Vagina (tissue), 2 donors: Measurements from ENCODE around the gene ENPP7.

Experiments
- POLR2A ChIP-seq, 2 donors: fragments of 450-650 bp; IDR thresholded peaks; one replicate each; pipeline ENCODE4 v1.6.1; 2017; ENCODE audit warnings: antibody characterized with exemption in 2 of 2, mild to moderate bottlenecking in 2 of 2, moderate library complexity in 2 of 2
- POLR2AphosphoS5 ChIP-seq, 2 donors: sonication (generic); formaldehyde crosslinking; IDR thresholded peaks; one replicate each; pipeline ENCODE4 v1.9.0; 2017; ENCODE audit warnings: antibody characterized with exemption in 2 of 2, mild to moderate bottlenecking in 2 of 2, low read depth in 1 of 2; ENCODE audit not compliant: insufficient read depth in 1 of 2
- TF ChIP-seq, protein P1 (sequence below), 3 experiments: fragments of 450-650 bp in 2 of 3; fragments of 200-600 bp in 1 of 3; sonication (generic) in 1 of 3; IDR thresholded peaks; one replicate each; pipeline ENCODE4 v1.5.1; 2017 to 2019; ENCODE audit warnings: antibody characterized with exemption in 3 of 3, mild to moderate bottlenecking in 2 of 3, moderate library complexity in 2 of 3

DNA sequence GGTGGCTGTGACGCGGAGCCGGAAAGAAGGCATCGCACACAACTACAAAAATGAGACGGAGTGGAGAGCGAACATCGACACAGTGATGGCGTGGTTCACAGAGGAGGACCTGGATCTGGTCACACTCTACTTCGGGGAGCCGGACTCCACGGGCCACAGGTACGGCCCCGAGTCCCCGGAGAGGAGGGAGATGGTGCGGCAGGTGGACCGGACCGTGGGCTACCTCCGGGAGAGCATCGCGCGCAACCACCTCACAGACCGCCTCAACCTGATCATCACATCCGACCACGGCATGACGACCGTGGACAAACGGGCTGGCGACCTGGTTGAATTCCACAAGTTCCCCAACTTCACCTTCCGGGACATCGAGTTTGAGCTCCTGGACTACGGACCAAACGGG lies 4.4 kb downstream of the ENPP7 start:
- TF ChIP-seq, protein P1, sequence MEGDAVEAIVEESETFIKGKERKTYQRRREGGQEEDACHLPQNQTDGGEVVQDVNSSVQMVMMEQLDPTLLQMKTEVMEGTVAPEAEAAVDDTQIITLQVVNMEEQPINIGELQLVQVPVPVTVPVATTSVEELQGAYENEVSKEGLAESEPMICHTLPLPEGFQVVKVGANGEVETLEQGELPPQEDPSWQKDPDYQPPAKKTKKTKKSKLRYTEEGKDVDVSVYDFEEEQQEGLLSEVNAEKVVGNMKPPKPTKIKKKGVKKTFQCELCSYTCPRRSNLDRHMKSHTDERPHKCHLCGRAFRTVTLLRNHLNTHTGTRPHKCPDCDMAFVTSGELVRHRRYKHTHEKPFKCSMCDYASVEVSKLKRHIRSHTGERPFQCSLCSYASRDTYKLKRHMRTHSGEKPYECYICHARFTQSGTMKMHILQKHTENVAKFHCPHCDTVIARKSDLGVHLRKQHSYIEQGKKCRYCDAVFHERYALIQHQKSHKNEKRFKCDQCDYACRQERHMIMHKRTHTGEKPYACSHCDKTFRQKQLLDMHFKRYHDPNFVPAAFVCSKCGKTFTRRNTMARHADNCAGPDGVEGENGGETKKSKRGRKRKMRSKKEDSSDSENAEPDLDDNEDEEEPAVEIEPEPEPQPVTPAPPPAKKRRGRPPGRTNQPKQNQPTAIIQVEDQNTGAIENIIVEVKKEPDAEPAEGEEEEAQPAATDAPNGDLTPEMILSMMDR (IDR thresholded peaks at IDR 0.05): no peak
- TF ChIP-seq POLR2A (IDR thresholded peaks at IDR 0.05): no peak
- TF ChIP-seq POLR2AphosphoS5 (IDR thresholded peaks at IDR 0.05; ENCODE audit: insufficient read depth in 1 of 2, low read depth in 1 of 2): no peak
